Muscle of arm (tissue), 12 donors: ENCODE results near the gene TNFSF13. TPM values are rescaled to one million over a fixed set of nuclear protein-coding genes. Genes with fewer than 3 reads are reported as not detected.

Experiments used
- DNase-seq: peaks from one replicate; pipeline ENCODE4 v3.0.0-alpha.2; 2013
- polyA plus RNA-seq, 12 donors: library from polyadenylated mRNA; unstranded; fragments of 120-200 nt; gene quantifications; one replicate each; pipeline ENCODE4 v1.2.1, GENCODE V29; 2013; ENCODE audit not compliant: insufficient read length in 12 of 12

TNFSF13 gene
- polyA plus RNA-seq, 12 donors, result 2.8 to 21.1 (median 4.4) TPM; not detected in 1

- no peak for DNase-seq
Measured at GRCh38 chr17:7550344-7550743, 8.2 kb upstream of the TNFSF13 start.

GRCh38 chr17:7551396-7551795 is 7.2 kb upstream of the TNFSF13 start:
- no peak for DNase-seq

- no peak for DNase-seq
Measured at GRCh38 chr17:7552621-7553051, 5.9 kb upstream of the TNFSF13 start.

GRCh38 chr17:7553356-7553755 is 5.2 kb upstream of the TNFSF13 start:
- DNase-seq, result no peak

GRCh38 chr17:7555320-7555948 is 3.1 kb upstream of the TNFSF13 start:
- DNase-seq, result no peak

GRCh38 chr17:7556627-7557026 is 1.9 kb upstream of the TNFSF13 start:
- no peak for DNase-seq

GRCh38 chr17:7557147-7557764 is 1.3 kb upstream of the TNFSF13 start:
- DNase-seq, result no peak

GRCh38 chr17:7557775-7558543 is 591 bp upstream of the TNFSF13 start:
- peak; percentile 90 for DNase-seq

GRCh38 chr17:7559320-7560171 is 996 bp downstream of the TNFSF13 start:
- no peak for DNase-seq

- DNase-seq, result no peak
Measured at GRCh38 chr17:7560172-7561027, 1.9 kb downstream of the TNFSF13 start.

GRCh38 chr17:7561028-7561575 is 2.6 kb downstream of the TNFSF13 start:
- peak; percentile 91 for DNase-seq

GRCh38 chr17:7561589-7562207 is 3.1 kb downstream of the TNFSF13 start, which contains the start of gene SENP3:
SENP3 (plus strand) TSS chr17:7561919; CDS start chr17:7563077, 1,158 bp downstream.
- peak; percentile 92 for DNase-seq

GRCh38 chr17:7562208-7562605 is 3.7 kb downstream of the TNFSF13 start:
- no peak for DNase-seq

GRCh38 chr17:7563115-7563869 is 4.7 kb downstream of the TNFSF13 start:
- DNase-seq, result no peak

- no peak for DNase-seq
Measured at GRCh38 chr17:7569571-7569970, 11.0 kb downstream of the TNFSF13 start.

GRCh38 chr17:7570351-7570750 is 11.8 kb downstream of the TNFSF13 start:
- DNase-seq, result no peak

- peak; percentile 99 for DNase-seq
Measured at GRCh38 chr17:7572338-7572587, 13.7 kb downstream of the TNFSF13 start.

GRCh38 chr17:7572588-7573323 is 14.2 kb downstream of the TNFSF13 start:
- DNase-seq, result no peak
